NB4 (cell line): ENCODE measurements around the gene BFSP1.

ENCODE experiments used
- DNase-seq: peaks from one replicate; pipeline ENCODE4 v3.0.0; 2010; ENCODE audit warnings: low read depth
- H3K4me3 ChIP-seq: one replicate; pipeline ENCODE4 v1.5.1; 2011; ENCODE audit warnings: mild to moderate bottlenecking, low read depth, low read length, moderate library complexity
- MYC ChIP-seq: IDR thresholded peaks from 2 replicates; pipeline ENCODE4 v1.6.1; 2011; ENCODE audit warnings: low read depth, low read length
- POLR2A ChIP-seq: IDR thresholded peaks from 2 replicates; pipeline ENCODE4 v1.6.1; 2011; ENCODE audit warnings: mild to moderate bottlenecking; ENCODE audit not compliant: insufficient read length; ENCODE audit errors: extremely low read depth
- TF ChIP-seq, protein P1 (sequence below): IDR thresholded peaks from 2 replicates; pipeline ENCODE4 v1.6.1; 2011; ENCODE audit warnings: low read depth, low read length
- TF ChIP-seq, protein P2 (sequence below): IDR thresholded peaks from one replicate; pipeline ENCODE4 v1.5.1; 2012; ENCODE audit warnings: low read depth, low read length

BFSP1 gene

DNA sequence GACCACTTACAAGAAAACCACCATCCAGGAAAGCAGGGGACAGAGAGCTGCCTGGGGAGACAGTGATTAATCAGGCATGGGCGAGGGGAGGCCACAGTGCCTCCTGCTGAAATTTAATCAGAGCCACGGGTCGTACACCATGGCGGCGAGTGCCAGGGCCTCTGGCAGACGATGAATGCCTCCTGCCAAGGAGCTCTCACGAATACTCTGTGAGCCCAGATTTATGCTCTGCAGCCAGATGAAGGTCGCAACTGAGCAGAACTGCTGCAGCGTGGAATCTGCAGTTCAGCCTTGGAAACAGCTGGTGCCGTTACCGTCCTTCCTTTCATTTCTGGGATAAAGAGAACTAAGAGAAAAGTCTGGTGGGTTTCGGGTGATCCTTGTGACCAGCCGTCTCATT is 85.6 kb downstream of the BFSP1 start:
- no peak overlapping the region for H3K4me3 ChIP-seq
- TF ChIP-seq, protein P1, sequence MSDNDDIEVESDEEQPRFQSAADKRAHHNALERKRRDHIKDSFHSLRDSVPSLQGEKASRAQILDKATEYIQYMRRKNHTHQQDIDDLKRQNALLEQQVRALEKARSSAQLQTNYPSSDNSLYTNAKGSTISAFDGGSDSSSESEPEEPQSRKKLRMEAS, result no peak
- no peak for TF ChIP-seq MYC
- no peak for TF ChIP-seq POLR2A
- TF ChIP-seq, protein P2, sequence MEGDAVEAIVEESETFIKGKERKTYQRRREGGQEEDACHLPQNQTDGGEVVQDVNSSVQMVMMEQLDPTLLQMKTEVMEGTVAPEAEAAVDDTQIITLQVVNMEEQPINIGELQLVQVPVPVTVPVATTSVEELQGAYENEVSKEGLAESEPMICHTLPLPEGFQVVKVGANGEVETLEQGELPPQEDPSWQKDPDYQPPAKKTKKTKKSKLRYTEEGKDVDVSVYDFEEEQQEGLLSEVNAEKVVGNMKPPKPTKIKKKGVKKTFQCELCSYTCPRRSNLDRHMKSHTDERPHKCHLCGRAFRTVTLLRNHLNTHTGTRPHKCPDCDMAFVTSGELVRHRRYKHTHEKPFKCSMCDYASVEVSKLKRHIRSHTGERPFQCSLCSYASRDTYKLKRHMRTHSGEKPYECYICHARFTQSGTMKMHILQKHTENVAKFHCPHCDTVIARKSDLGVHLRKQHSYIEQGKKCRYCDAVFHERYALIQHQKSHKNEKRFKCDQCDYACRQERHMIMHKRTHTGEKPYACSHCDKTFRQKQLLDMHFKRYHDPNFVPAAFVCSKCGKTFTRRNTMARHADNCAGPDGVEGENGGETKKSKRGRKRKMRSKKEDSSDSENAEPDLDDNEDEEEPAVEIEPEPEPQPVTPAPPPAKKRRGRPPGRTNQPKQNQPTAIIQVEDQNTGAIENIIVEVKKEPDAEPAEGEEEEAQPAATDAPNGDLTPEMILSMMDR, result no peak
- no peak for DNase-seq

DNA sequence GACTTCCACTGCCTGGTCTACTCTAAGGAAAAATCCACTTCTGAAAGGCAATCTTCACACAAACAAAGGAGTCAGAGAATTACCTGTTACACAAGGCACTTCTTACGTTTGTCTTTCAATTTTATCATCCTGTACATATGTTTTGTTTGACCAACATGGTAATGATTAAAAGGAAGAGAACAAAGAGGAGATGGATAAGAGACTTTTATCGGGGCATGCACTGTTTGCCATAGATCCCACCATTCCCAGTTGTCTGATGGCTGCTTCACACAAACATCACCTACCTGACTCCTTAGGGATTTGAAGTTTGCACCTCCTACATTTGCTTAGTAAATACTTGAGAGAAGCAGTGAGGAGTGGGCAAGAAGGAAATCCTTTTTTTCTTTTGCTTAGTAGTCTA is 87.1 kb downstream of the BFSP1 start:
- DNase-seq, result no peak
- TF ChIP-seq, protein P1, result no peak
- TF ChIP-seq, protein P2, result no peak
- TF ChIP-seq MYC, result no peak
- TF ChIP-seq POLR2A, result no peak
- H3K4me3 ChIP-seq, result no peak overlapping the region
